Measurements from ENCODE around the gene AMZ1.
"Not testable (repeated sequence)": the region's sequence is repeated elsewhere in the genome, so short reads cannot be mapped to it uniquely, and the experiment has no call there.

Gene AMZ1

GRCh38 chr7:2727206-2727605 lies 39.2 kb downstream of the AMZ1 start:
- DNase-seq (ENCODE audit: low spot score): not testable (repeated sequence)

- DNase-seq (ENCODE audit: low spot score): no peak
Measured at GRCh38 chr7:2728316-2729030, 40.5 kb downstream of the AMZ1 start.

GRCh38 chr7:2729031-2729892 lies 41.3 kb downstream of the AMZ1 start:
- DNase-seq (ENCODE audit: low spot score): no peak

- DNase-seq (ENCODE audit: low spot score): no peak
Measured at GRCh38 chr7:2729893-2730716, 42.1 kb downstream of the AMZ1 start.

- no peak for DNase-seq (ENCODE audit: low spot score)
Measured at GRCh38 chr7:2730846-2731770, 43.1 kb downstream of the AMZ1 start.

- no peak for DNase-seq (ENCODE audit: low spot score)
Measured at GRCh38 chr7:2732388-2732787, 44.4 kb downstream of the AMZ1 start.

GRCh38 chr7:2732959-2733584 lies 45.1 kb downstream of the AMZ1 start:
- DNase-seq (ENCODE audit: low spot score): no peak

- no peak for DNase-seq (ENCODE audit: low spot score)
Measured at GRCh38 chr7:2734084-2734686, 46.2 kb downstream of the AMZ1 start.

GRCh38 chr7:2734751-2735571 lies 47.0 kb downstream of the AMZ1 start:
- no peak for DNase-seq (ENCODE audit: low spot score)

GRCh38 chr7:2735744-2736143 lies 47.7 kb downstream of the AMZ1 start:
- no peak for DNase-seq (ENCODE audit: low spot score)

- DNase-seq (ENCODE audit: low spot score): no peak
Measured at GRCh38 chr7:2736411-2736914, 48.5 kb downstream of the AMZ1 start.

- not testable (repeated sequence) for DNase-seq (ENCODE audit: low spot score)
Measured at GRCh38 chr7:2737005-2737743, 49.2 kb downstream of the AMZ1 start.

GRCh38 chr7:2737771-2738540 lies 50.0 kb downstream of the AMZ1 start:
- DNase-seq (ENCODE audit: low spot score): no peak

- no peak for DNase-seq (ENCODE audit: low spot score)
Measured at GRCh38 chr7:2738766-2739549, 51.0 kb downstream of the AMZ1 start.

- DNase-seq (ENCODE audit: low spot score): not testable (repeated sequence)
Measured at GRCh38 chr7:2743523-2744185, 55.7 kb downstream of the AMZ1 start.

GRCh38 chr7:2748684-2749083 lies 60.7 kb downstream of the AMZ1 start:
- DNase-seq (ENCODE audit: low spot score): not testable (repeated sequence)

Measured in SK-N-DZ (cell line).